Peyer's patch (tissue), 4 donors: Measurements from ENCODE around the gene SUB1. TPM values are rescaled to one million over a fixed set of nuclear protein-coding genes. Genes with fewer than 3 reads are reported as not detected.
"Not testable (repeated sequence)": the region's sequence is repeated elsewhere in the genome, so short reads cannot be mapped to it uniquely, and the experiment has no call there.

Experiments
- DNase-seq, 3 donors: peaks; one replicate each; pipeline ENCODE4 v3.0.0-alpha.2; 2017 to 2019
- H3K27ac ChIP-seq, 4 donors: fragments of 200-600 bp; sonication (generic); one replicate each; pipeline ENCODE4 v1.5.1; 2016 to 2019
- H3K27me3 ChIP-seq, 2 donors: fragments of 200-600 bp; sonication (generic); one replicate each; pipeline ENCODE4 v1.5.1; 2019
- H3K36me3 ChIP-seq, 3 donors: fragments of 200-600 bp; sonication (generic); one replicate each; pipeline ENCODE4 v1.5.1; 2016 to 2019
- H3K4me1 ChIP-seq, 4 donors: fragments of 200-600 bp; sonication (generic); one replicate each; pipeline ENCODE4 v1.5.1; 2016 to 2019
- H3K4me3 ChIP-seq, 4 donors: fragments of 200-600 bp; sonication (generic); 1 replicate in 3 of 4; 2 replicates in 1 of 4; pipeline ENCODE4 v1.5.1; 2016 to 2019; ENCODE audit warnings: mild to moderate bottlenecking in 1 of 4
- H3K9me3 ChIP-seq, 4 donors: fragments of 200-600 bp; sonication (generic); one replicate each; pipeline ENCODE4 v1.5.1; 2016 to 2019; ENCODE audit warnings: mild to moderate bottlenecking in 1 of 4
- CTCF ChIP-seq, 6 experiments: fragments of 450-650 bp in 4 of 6; fragments of 200-600 bp in 2 of 6; sonication (generic) in 1 of 6; IDR thresholded peaks; one replicate each; pipeline ENCODE4 v1.5.1; 2017 to 2019; ENCODE audit warnings: antibody characterized with exemption in 6 of 6, mild to moderate bottlenecking in 3 of 6, moderate library complexity in 1 of 6
- POLR2A ChIP-seq, 2 donors: fragments of 450-650 bp; IDR thresholded peaks; one replicate each; pipeline ENCODE4 v1.5.1; 2017; ENCODE audit warnings: antibody characterized with exemption in 2 of 2, mild to moderate bottlenecking in 2 of 2, moderate library complexity in 2 of 2
- total RNA-seq, 4 donors: library from RNA; depleted of rRNA; stranded (reverse); fragments of >200 nt; gene quantifications; one replicate each; pipeline ENCODE4 v1.1.0, GENCODE V29; 2016

The SUB1 gene
- total RNA-seq, 4 donors from 2014 or later = 64.2 to 155 (median 98.2) TPM

DNA sequence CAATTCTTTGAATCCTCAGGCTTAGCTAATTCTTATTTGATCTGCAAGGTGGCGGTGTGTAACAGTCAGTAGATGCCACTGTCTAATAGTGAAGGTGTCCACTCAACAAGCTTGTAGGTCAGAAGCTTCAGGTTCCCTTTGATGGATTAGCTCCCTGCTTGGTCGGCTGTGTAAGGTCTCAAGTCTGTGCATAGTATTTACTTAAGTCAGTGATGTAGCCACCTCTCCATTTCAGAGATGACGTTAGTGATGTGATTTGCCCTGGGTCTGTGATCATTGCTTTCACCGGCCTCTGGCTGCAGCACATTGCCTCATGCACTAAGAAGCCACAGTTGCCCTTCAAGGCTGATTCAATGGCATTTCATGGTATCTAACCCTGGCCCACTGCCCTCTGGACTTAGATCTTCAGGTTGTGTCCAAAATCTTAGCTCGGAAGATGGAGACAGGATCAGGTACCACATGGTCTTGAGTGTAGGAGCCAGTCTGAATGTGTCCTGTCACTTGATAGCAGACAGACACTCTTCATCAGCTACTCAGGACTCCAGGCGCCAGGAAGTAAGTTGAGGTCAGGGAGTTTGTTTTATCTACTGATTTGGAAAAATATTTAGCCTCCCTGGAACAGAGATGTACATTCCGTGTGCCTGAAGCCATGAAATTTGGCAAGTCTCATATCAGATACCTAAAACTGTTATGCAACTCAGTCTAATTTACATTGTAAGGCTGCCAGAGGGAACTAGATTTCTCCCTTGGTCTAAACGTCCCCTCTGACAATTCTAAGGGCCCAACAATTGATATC is 42.9 kb downstream of the SUB1 start:
- DNase-seq = no peak
- no peak overlapping the region for H3K27ac ChIP-seq
- H3K27me3 ChIP-seq = no peaks in the 10 kb centered on the region
- no peaks in the 10 kb centered on the region for H3K36me3 ChIP-seq
- no peaks in the 10 kb centered on the region for H3K4me1 ChIP-seq
- no peak for TF ChIP-seq CTCF (IDR thresholded peaks at IDR 0.05)
- no peak overlapping the region for H3K4me3 ChIP-seq
- H3K9me3 ChIP-seq = no peaks in the 10 kb centered on the region

GRCh38 chr5:32630867-32631491 is 45.6 kb downstream of the SUB1 start:
- Histone ChIP-seq H3K4me3 (no peak overlapping the region), H3K27me3 (no peaks in the 10 kb centered on the region), H3K27ac (no peak overlapping the region), H3K36me3 (no peaks in the 10 kb centered on the region), H3K4me1 (no peaks in the 10 kb centered on the region), H3K9me3 (no peaks in the 10 kb centered on the region)
- no peak for DNase-seq
- TF ChIP-seq POLR2A (IDR thresholded peaks at IDR 0.05) = no peak
- no peak for TF ChIP-seq CTCF (IDR thresholded peaks at IDR 0.05)

GRCh38 chr5:32633017-32633416 is 47.7 kb downstream of the SUB1 start:
- not testable (repeated sequence) for H3K9me3 ChIP-seq, H3K4me3 ChIP-seq, H3K36me3 ChIP-seq, DNase-seq, H3K4me1 ChIP-seq, H3K27ac ChIP-seq, H3K27me3 ChIP-seq

GRCh38 chr5:32638309-32638708 is 53.0 kb downstream of the SUB1 start:
- H3K36me3 ChIP-seq = no peaks in the 10 kb centered on the region
- H3K27me3 ChIP-seq = no peaks in the 10 kb centered on the region
- H3K27ac ChIP-seq = no peak overlapping the region
- H3K4me3 ChIP-seq = no peak overlapping the region
- TF ChIP-seq CTCF (IDR thresholded peaks at IDR 0.05) (no peak), POLR2A (IDR thresholded peaks at IDR 0.05) (no peak)
- no peaks in the 10 kb centered on the region for H3K9me3 ChIP-seq
- H3K4me1 ChIP-seq = no peaks in the 10 kb centered on the region
- DNase-seq = no peak

DNA sequence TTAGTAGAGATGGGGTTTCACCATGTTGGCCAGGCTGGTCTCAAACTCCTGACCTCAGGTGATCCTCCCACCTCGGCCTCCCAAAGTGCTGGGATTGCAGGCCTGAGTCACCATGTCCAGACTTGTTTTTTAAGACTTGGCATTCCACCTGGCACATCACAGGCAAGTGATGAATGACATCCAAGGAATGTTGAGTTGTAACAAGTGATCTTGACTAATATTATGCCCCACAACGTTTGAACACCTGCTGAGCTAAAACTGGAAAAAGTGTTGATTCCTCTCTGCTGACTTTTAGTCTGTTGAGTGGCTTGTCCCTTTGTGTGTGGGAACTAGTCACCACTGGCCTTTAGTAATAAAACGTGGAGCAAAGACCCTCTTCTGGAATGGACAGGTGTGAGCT is 54.6 kb downstream of the SUB1 start:
- DNase-seq = no peak
- H3K9me3 ChIP-seq = no peaks in the 10 kb centered on the region
- H3K4me3 ChIP-seq = no peak overlapping the region
- TF ChIP-seq CTCF (IDR thresholded peaks at IDR 0.05) = no peak
- TF ChIP-seq POLR2A (IDR thresholded peaks at IDR 0.05) = no peak
- no peaks in the 10 kb centered on the region for H3K4me1 ChIP-seq
- H3K27me3 ChIP-seq = no peaks in the 10 kb centered on the region
- H3K27ac ChIP-seq = no peak overlapping the region
- H3K36me3 ChIP-seq = no peaks in the 10 kb centered on the region

- DNase-seq = no peak
- Histone ChIP-seq H3K27ac (no peak overlapping the region), H3K9me3 (no peaks in the 10 kb centered on the region), H3K36me3 (no peaks in the 10 kb centered on the region), H3K4me1 (no peaks in the 10 kb centered on the region), H3K4me3 (no peak overlapping the region), H3K27me3 (no peaks in the 10 kb centered on the region)
- TF ChIP-seq CTCF (IDR thresholded peaks at IDR 0.05) (no peak), POLR2A (IDR thresholded peaks at IDR 0.05) (no peak)
Observed at GRCh38 chr5:32642276-32643002, 57.1 kb downstream of the SUB1 start.
